ENCODE results near the gene MCRS1.

DNA sequence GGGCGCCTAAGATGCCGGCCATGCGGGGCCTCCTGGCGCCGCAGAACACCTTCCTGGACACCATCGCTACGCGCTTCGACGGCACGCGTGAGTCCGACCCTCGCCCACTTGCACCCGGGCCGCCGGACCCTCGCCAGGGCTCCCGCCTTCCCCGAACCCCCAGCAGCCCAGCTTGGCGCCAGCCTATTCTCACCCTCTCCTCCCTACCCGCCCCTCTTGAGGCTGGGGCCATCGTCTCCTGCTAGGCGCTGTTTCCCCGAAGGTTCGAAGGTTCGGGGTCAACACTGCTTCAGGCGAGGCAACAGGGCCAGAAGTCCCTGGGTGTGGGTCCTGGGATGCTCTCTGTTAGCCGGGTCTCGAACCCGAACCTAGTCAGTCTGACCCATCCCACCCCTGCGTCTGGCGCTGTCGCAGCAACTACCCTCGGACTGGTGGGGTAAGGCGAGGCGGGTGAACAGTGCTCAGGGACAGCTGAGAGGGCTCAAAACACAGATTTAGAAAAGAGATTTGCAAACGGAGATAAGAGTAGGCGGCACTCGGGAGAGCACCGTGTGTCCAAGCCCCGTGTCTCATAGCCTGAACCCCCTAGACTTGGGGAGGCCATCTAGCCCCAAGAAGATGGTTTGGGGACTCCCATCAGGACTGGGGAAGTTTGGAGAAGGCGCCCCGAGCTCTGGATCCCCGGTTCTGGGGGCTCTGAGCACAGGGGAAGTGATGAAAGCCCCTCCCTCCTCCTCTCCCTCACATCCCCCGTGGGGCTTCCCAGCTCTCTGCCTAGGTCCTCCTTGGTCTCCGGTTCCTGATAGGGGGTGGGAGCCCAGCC is 28.3 kb downstream of the MCRS1 start:
- TF ChIP-seq, protein P1, sequence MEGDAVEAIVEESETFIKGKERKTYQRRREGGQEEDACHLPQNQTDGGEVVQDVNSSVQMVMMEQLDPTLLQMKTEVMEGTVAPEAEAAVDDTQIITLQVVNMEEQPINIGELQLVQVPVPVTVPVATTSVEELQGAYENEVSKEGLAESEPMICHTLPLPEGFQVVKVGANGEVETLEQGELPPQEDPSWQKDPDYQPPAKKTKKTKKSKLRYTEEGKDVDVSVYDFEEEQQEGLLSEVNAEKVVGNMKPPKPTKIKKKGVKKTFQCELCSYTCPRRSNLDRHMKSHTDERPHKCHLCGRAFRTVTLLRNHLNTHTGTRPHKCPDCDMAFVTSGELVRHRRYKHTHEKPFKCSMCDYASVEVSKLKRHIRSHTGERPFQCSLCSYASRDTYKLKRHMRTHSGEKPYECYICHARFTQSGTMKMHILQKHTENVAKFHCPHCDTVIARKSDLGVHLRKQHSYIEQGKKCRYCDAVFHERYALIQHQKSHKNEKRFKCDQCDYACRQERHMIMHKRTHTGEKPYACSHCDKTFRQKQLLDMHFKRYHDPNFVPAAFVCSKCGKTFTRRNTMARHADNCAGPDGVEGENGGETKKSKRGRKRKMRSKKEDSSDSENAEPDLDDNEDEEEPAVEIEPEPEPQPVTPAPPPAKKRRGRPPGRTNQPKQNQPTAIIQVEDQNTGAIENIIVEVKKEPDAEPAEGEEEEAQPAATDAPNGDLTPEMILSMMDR (IDR thresholded peaks at IDR 0.05) = no peak
- TF ChIP-seq POLR2A (IDR thresholded peaks at IDR 0.05; ENCODE audit: low read depth) (no peak), EP300 (IDR thresholded peaks at IDR 0.05) (no peak), POLR2AphosphoS5 (IDR thresholded peaks at IDR 0.05) (no peak)
